A673 (cell line): ENCODE measurements around the gene ZNRF3. TPM values are rescaled to one million over a fixed set of nuclear protein-coding genes. Genes with fewer than 3 reads are reported as not detected.

Experiments
- BruUV-seq: library from RNA; stranded (reverse); fragments of 400-500 nt; replicated peaks from 2 replicates; lab custom pipeline; 2021; lab: Mats Ljungman, UMichigan
- CTCF ChIA-PET: fragments of 300-600 bp; sonication (Branson Sonifier 250); formaldehyde crosslinking; loops from one replicate; lab custom pipeline; 2022; ENCODE audit warnings: antibody characterized with exemption; lab: Charles Lee
- POLR2A ChIA-PET: fragments of 300-600 bp; sonication (Branson Sonifier 250); formaldehyde crosslinking; loops from one replicate; lab custom pipeline; 2022; ENCODE audit warnings: antibody characterized with exemption; ENCODE audit not compliant: low non-redundant PET; lab: Charles Lee
- DNase-seq: peaks from one replicate; pipeline ENCODE4 v3.0.0-alpha.2; 2015; ENCODE audit warnings: low spot score
- H3K27ac ChIP-seq: fragments of 200-600 bp; sonication (generic); 2 replicates; pipeline ENCODE4 v1.5.1; 2016; ENCODE audit warnings: mixed run types, low read depth, mild to moderate bottlenecking, mixed read lengths, antibody characterized with exemption, low read length; ENCODE audit not compliant: poor library complexity, severe bottlenecking
- H3K27me3 ChIP-seq: fragments of 200-600 bp; sonication (generic); replicated peaks from 2 replicates; pipeline ENCODE4 v1.6.1; 2017; ENCODE audit warnings: mixed run types, low read depth, mild to moderate bottlenecking, mixed read lengths, antibody characterized with exemption, low read length; ENCODE audit not compliant: insufficient read depth, poor library complexity
- H3K36me3 ChIP-seq: fragments of 200-600 bp; sonication (generic); 2 replicates; pipeline ENCODE4 v1.6.1; 2016; ENCODE audit warnings: mixed run types, mild to moderate bottlenecking, mixed read lengths, antibody characterized with exemption, low read length; ENCODE audit not compliant: insufficient read depth, poor library complexity, severe bottlenecking
- H3K4me1 ChIP-seq: fragments of 200-600 bp; sonication (generic); 2 replicates; pipeline ENCODE4 v1.6.1; 2017; ENCODE audit warnings: mixed run types, mild to moderate bottlenecking, mixed read lengths, antibody characterized with exemption, low read length; ENCODE audit not compliant: insufficient read depth, poor library complexity, severe bottlenecking
- H3K4me3 ChIP-seq: fragments of 200-600 bp; sonication (generic); 2 replicates; pipeline ENCODE4 v1.5.1; 2016; ENCODE audit warnings: low read depth, mixed run types, mild to moderate bottlenecking, mixed read lengths, low read length; ENCODE audit not compliant: poor library complexity, severe bottlenecking
- H3K9me3 ChIP-seq: fragments of 200-600 bp; sonication (generic); 2 replicates; pipeline ENCODE4 v1.6.1; 2016; ENCODE audit warnings: mixed run types, low read depth, mild to moderate bottlenecking, mixed read lengths, antibody characterized with exemption, low read length; ENCODE audit not compliant: poor library complexity, severe bottlenecking
- CTCF ChIP-seq: fragments of 300-800, 200-600 bp; sonication (generic); conservative IDR thresholded peaks from 2 replicates; pipeline ENCODE4 v1.5.1; 2017; ENCODE audit warnings: low read depth, mild to moderate bottlenecking, antibody characterized with exemption, low read length, moderate library complexity, mixed read lengths
- EZH2 ChIP-seq: fragments of 200-600 bp; sonication (generic); IDR thresholded peaks from 2 replicates; pipeline ENCODE4 v1.6.1; 2017; ENCODE audit warnings: borderline replicate concordance, low read depth, mild to moderate bottlenecking, mixed read lengths, antibody characterized with exemption, low read length; ENCODE audit not compliant: poor library complexity, severe bottlenecking
- intact Hi-C: fragments of 100-400 bp; cut with micrococcal nuclease; formaldehyde crosslinking; loops from one replicate; pipeline ENCODE4 v1.10.0; 2022; ENCODE audit not compliant: unreplicated experiment
- total RNA-seq: library from RNA; stranded (reverse); gene quantifications from 2 replicates; pipeline ENCODE4 v1.2.3, GENCODE V29; 2021

Gene ZNRF3
- total RNA-seq, 1 experiment from 2014 or later: 11.9 TPM

DNA sequence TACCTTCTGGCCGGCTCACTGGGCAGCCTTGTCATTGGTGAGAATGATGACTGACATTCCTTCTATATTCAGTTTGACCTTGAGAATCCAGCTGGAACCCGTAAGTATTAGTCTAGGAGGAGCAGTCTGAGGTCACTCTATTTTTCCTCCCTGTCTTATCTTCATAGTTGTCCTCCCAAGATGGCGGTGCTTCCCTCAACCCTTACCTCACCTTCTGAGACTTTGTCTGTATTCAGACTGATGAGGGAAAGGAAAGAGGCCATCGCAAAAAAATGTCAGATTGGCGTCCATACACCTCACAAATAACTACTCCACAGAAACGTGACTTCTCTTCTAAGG, 195.5 kb downstream of the ZNRF3 start:
- no TSS peak for BruUV-seq

GRCh38 chr22:29079218-29079901, 196.0 kb downstream of the ZNRF3 start:
- intact Hi-C loops: loop anchor here (10.0 kb wide), 1 partner anchor 75 kb away; no protein-coding TSS in a partner anchor
- no peak for TF ChIP-seq CTCF
- TF ChIP-seq EZH2: no peak
- DNase-seq: peak; percentile 95
- Histone ChIP-seq H3K36me3 (no peaks in the 10 kb centered on the region), H3K27ac (peak overlapping the region; percentile 50), H3K9me3 (no peaks in the 10 kb centered on the region), H3K27me3 (no peaks in the 10 kb centered on the region), H3K4me3 (no peak overlapping the region), H3K4me1 (peaks cover 43% of the 10 kb centered on the region)
- ChIA-PET POLR2A (no interaction called here), CTCF (no interaction called here)
- BruUV-seq: no TSS peak

More for the DNA sequence above, 195.5 kb downstream of the ZNRF3 start:
- TF ChIP-seq CTCF (no peak), EZH2 (no peak)
- H3K4me3 ChIP-seq: no peak overlapping the region
- no peaks in the 10 kb centered on the region for H3K27me3 ChIP-seq
- no peak for DNase-seq
- peak overlapping the region; percentile 50 for H3K27ac ChIP-seq
- peaks cover 45% of the 10 kb centered on the region for H3K4me1 ChIP-seq
- ChIA-PET POLR2A (no interaction called here), CTCF (no interaction called here)
- H3K36me3 ChIP-seq: no peaks in the 10 kb centered on the region
- no peaks in the 10 kb centered on the region for H3K9me3 ChIP-seq
- intact Hi-C loops: loop anchor here (10.0 kb wide), 1 partner anchor 76 kb away; no protein-coding TSS in a partner anchor

DNA sequence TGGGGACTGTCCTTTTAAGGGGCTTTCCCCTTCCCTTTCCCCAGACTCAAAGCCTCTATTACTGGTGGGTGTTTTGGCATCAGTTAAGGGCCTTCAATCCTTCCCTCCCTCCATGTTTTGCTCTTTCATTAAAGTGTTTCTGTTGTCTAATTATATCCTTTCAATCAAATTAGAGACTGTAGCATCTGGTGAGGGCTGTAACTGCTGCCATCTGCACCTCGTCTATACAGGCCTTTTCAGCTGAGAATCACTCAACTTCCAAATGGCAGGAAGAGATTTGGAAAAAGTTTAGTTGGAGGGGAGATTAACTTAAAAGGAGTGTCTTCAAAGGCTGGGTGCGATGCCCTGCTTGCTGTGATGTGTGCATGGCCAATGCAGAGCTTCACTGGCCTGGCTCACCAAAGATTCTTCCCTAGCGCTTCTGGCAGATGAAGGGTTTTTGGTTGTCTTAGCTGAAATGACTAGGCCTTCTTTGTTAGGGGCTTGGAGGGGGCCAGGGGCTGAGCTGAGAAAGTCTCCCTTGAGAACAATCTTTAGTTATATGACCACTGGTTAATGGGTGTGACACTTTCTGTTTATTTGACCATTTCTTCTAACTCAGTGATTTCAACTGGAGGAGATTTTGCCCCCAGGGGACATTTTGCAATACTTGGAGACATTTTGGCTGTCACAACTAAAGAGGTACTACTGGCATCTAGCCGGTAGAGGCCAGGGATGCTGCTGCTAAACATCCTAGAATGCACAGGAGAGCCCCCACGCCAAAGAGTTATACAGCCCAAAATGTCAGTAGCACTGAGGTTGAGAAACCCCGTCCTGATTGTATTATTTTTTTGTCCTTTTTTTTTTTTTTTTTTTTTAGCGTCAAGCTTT, 197.0 kb downstream of the ZNRF3 start:
- H3K4me3 ChIP-seq: no peak overlapping the region
- no peaks in the 10 kb centered on the region for H3K27me3 ChIP-seq
- TF ChIP-seq CTCF (no peak), EZH2 (no peak)
- intact Hi-C loops: no loop called here
- peak; percentile 47 for DNase-seq
- peaks cover 43% of the 10 kb centered on the region for H3K4me1 ChIP-seq
- no TSS peak for BruUV-seq
- no peaks in the 10 kb centered on the region for H3K36me3 ChIP-seq
- no peaks in the 10 kb centered on the region for H3K9me3 ChIP-seq
- CTCF ChIA-PET: no interaction called here
- POLR2A ChIA-PET: no interaction called here
- peak overlapping the region; percentile 44 for H3K27ac ChIP-seq
